Parathyroid adenoma (tissue), 2 donors: Measurements from ENCODE around the gene FAAP100.
"Not testable (repeated sequence)": the region's sequence is repeated elsewhere in the genome, so short reads cannot be mapped to it uniquely, and the experiment has no call there.

Source experiments
- H2AFZ ChIP-seq: fragments of 300-600 bp; sonication (generic); one replicate; pipeline ENCODE4 v1.7.0; 2017; ENCODE audit warnings: antibody characterized with exemption, mild to moderate bottlenecking
- H3K27ac ChIP-seq: fragments of 300-600 bp; sonication (generic); one replicate; pipeline ENCODE4 v1.7.0; 2017
- H3K27me3 ChIP-seq: fragments of 300-600 bp; sonication (generic); one replicate; pipeline ENCODE4 v1.7.0; 2017; ENCODE audit warnings: low read length; ENCODE audit not compliant: control insufficient read depth, insufficient read depth
- H3K36me3 ChIP-seq: fragments of 300-600 bp; sonication (generic); one replicate; pipeline ENCODE4 v1.7.0; 2017; ENCODE audit warnings: low read length; ENCODE audit not compliant: control insufficient read depth, insufficient read depth
- H3K4me1 ChIP-seq: fragments of 300-600 bp; sonication (generic); one replicate; pipeline ENCODE4 v1.7.0; 2017; ENCODE audit warnings: control low read depth
- H3K4me2 ChIP-seq: fragments of 300-600 bp; sonication (generic); one replicate; pipeline ENCODE4 v1.7.0; 2017; ENCODE audit warnings: low read length
- H3K4me3 ChIP-seq: fragments of 300-600 bp; sonication (generic); one replicate; pipeline ENCODE4 v1.7.0; 2017; ENCODE audit warnings: low read depth, low read length
- H3K79me2 ChIP-seq: fragments of 300-600 bp; sonication (generic); one replicate; pipeline ENCODE4 v1.7.0; 2017; ENCODE audit warnings: control low read depth
- H3K9ac ChIP-seq: fragments of 300-600 bp; sonication (generic); one replicate; pipeline ENCODE4 v1.7.0; 2017; ENCODE audit warnings: mild to moderate bottlenecking
- H3K9me3 ChIP-seq: fragments of 300-600 bp; sonication (generic); one replicate; pipeline ENCODE4 v1.7.0; 2017; ENCODE audit warnings: low read length; ENCODE audit not compliant: control insufficient read depth
- CTCF ChIP-seq: fragments of 300-600 bp; sonication (generic); IDR thresholded peaks from one replicate; pipeline ENCODE4 v1.7.0; 2017; ENCODE audit warnings: antibody characterized with exemption, mild to moderate bottlenecking
- donor health status: primary hyperparathyroidism.

FAAP100 gene

GRCh38 chr17:81591971-81592370, 39.8 kb upstream of the FAAP100 start:
- H3K27ac ChIP-seq: no peak overlapping the region
- H3K9ac ChIP-seq: no peak overlapping the region
- no peak for TF ChIP-seq CTCF
- H2AFZ ChIP-seq: no peak overlapping the region
- no peaks in the 10 kb centered on the region for H3K4me1 ChIP-seq
- no peak overlapping the region for H3K4me2 ChIP-seq
- H3K9me3 ChIP-seq: no peaks in the 10 kb centered on the region
- peaks cover 10% of the 10 kb centered on the region for H3K79me2 ChIP-seq
- no peaks in the 10 kb centered on the region for H3K36me3 ChIP-seq
- H3K27me3 ChIP-seq: no peaks in the 10 kb centered on the region
- H3K4me3 ChIP-seq: no peak overlapping the region

DNA sequence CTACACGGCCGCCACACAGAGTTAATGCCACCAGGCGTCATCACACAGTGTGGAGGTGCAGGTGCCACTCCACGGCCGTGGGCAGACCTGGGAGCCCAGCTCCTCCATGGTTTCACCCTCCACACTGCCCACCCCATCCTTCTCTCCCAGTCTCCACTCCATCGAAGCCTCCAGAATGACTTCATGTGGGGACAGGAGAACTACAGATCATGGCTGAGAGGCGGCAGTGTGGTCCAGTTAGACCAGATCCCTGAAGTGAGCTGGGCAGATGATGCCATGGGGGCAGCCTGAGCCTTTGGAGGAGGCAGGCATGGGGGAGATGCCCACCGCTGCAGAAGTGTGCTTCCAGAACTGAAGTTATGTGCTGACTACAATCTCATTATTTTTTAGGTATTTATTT, 38.0 kb upstream of the FAAP100 start:
- Histone ChIP-seq H3K36me3 (no peaks in the 10 kb centered on the region), H3K27ac (no peak overlapping the region), H2AFZ (no peak overlapping the region), H3K79me2 (peaks cover 14% of the 10 kb centered on the region), H3K4me1 (no peaks in the 10 kb centered on the region), H3K4me2 (no peak overlapping the region), H3K4me3 (no peak overlapping the region), H3K9ac (no peak overlapping the region), H3K9me3 (no peaks in the 10 kb centered on the region), H3K27me3 (no peaks in the 10 kb centered on the region)
- no peak for TF ChIP-seq CTCF

GRCh38 chr17:81589612-81590011, 37.5 kb upstream of the FAAP100 start:
- H3K4me1 ChIP-seq: no peaks in the 10 kb centered on the region
- H3K27me3 ChIP-seq: no peaks in the 10 kb centered on the region
- H3K27ac ChIP-seq: no peak overlapping the region
- no peak overlapping the region for H3K4me2 ChIP-seq
- no peak overlapping the region for H3K9ac ChIP-seq
- H3K9me3 ChIP-seq: no peaks in the 10 kb centered on the region
- H3K79me2 ChIP-seq: peaks cover 14% of the 10 kb centered on the region
- no peak for TF ChIP-seq CTCF
- H3K4me3 ChIP-seq: no peak overlapping the region
- no peaks in the 10 kb centered on the region for H3K36me3 ChIP-seq
- no peak overlapping the region for H2AFZ ChIP-seq

DNA sequence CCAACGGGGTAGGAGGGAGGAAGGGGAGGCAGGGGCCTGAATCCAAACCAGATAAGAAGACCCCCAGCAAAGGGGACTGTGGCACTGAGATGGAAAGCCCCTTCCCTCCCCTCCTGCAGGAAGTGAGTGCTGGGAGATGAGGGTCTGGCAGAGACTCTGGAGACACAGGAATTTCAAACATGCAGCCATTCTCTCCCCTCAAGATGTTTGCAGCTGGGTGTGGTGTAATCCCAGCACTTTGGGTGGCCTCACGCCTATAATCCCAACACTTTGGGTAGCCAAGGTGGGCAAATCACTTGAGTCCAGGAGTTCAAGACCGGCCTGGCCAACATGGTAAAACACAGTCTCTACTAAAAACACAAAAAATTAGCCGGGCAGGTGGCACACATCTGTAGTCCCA, 33.9 kb upstream of the FAAP100 start:
- Histone ChIP-seq H3K9me3 (no peaks in the 10 kb centered on the region), H3K9ac (no peak overlapping the region), H2AFZ (no peak overlapping the region), H3K4me3 (no peak overlapping the region), H3K79me2 (peaks cover 35% of the 10 kb centered on the region), H3K4me1 (no peaks in the 10 kb centered on the region), H3K36me3 (no peaks in the 10 kb centered on the region), H3K27me3 (no peaks in the 10 kb centered on the region), H3K27ac (no peak overlapping the region), H3K4me2 (no peak overlapping the region)
- no peak for TF ChIP-seq CTCF

DNA sequence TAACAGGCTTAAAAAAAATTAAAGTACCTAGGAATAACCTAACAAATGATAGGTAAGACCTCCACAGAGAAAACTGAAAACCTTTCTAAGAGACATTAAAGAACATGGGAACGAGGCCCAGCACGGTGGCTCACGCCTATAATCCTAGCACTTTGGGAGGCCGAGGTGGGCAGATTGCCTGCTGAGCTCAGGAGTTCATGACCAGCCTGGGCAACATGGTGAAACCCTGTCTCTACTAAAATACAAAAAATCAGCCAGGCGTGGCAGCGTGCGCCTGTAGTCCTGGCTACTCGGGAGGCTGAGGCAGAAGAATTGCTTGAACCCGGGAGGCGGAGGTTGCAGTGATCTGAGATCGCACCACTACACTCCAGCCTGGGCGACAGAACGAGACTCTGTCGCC, 32.6 kb upstream of the FAAP100 start:
- H3K9me3 ChIP-seq, H3K27me3 ChIP-seq, H2AFZ ChIP-seq, H3K4me1 ChIP-seq, H3K4me3 ChIP-seq, H3K27ac ChIP-seq, H3K4me2 ChIP-seq, H3K36me3 ChIP-seq, H3K9ac ChIP-seq: not testable (repeated sequence)
- H3K79me2 ChIP-seq: peaks cover 45% of the 10 kb centered on the region
